PC-9 (cell line): ENCODE results near the gene USP44. TPM values are rescaled to one million over a fixed set of nuclear protein-coding genes. Genes with fewer than 3 reads are reported as not detected.

Experiments used
- Bru-seq: library from RNA; stranded (reverse); fragments of 400-500 nt; gene quantifications from one replicate; lab custom pipeline; 2021; lab: Mats Ljungman, UMichigan
- BruChase-seq, 2 experiments: library from RNA; stranded (reverse); fragments of 400-500 nt; gene quantifications; one replicate each; lab custom pipeline; 2021; lab: Mats Ljungman, UMichigan
- BruUV-seq: library from RNA; stranded (reverse); fragments of 400-500 nt; replicated peaks from 2 replicates; lab custom pipeline; 2021; lab: Mats Ljungman, UMichigan
- CTCF ChIA-PET: fragments of 300-600 bp; sonication (Branson Sonifier 250); formaldehyde crosslinking; loops from one replicate; lab custom pipeline; 2022; ENCODE audit warnings: antibody characterized with exemption; lab: Charles Lee
- POLR2A ChIA-PET: fragments of 300-600 bp; sonication (Branson Sonifier 250); formaldehyde crosslinking; loops from one replicate; lab custom pipeline; 2022; ENCODE audit warnings: antibody characterized with exemption; ENCODE audit not compliant: unreplicated experiment; lab: Charles Lee
- DNase-seq, 2 experiments: peaks; one replicate each; pipeline versions ENCODE4 v3.0.0 to v3.0.0-alpha.2; 2015 to 2022; ENCODE audit warnings: mixed read lengths in 1 of 2
- H2AFZ ChIP-seq: fragments of 200-600 bp; sonication (generic); 2 replicates; pipeline ENCODE4 v1.8.1; 2017; ENCODE audit warnings: antibody characterized with exemption
- H3F3A ChIP-seq: fragments of 200-600 bp; sonication (generic); 2 replicates; pipeline ENCODE4 v1.8.1; 2017; ENCODE audit warnings: antibody characterized with exemption, mild to moderate bottlenecking, low read depth; ENCODE audit not compliant: insufficient read depth
- H3K27ac ChIP-seq: fragments of 200-600 bp; sonication (generic); 2 replicates; pipeline ENCODE4 v1.6.1; 2016; ENCODE audit warnings: mixed run types
- H3K27me3 ChIP-seq: fragments of 200-600 bp; sonication (generic); 2 replicates; pipeline ENCODE4 v1.6.1; 2016; ENCODE audit warnings: low read depth, mixed run types; ENCODE audit not compliant: insufficient read depth
- H3K36me3 ChIP-seq: fragments of 200-600 bp; sonication (generic); 2 replicates; pipeline ENCODE4 v1.6.1; 2016; ENCODE audit warnings: low read depth, mixed run types
- H3K4me1 ChIP-seq: fragments of 200-600 bp; sonication (generic); replicated peaks from 2 replicates; pipeline ENCODE4 v1.6.1; 2016; ENCODE audit warnings: mixed run types; ENCODE audit not compliant: insufficient read depth
- H3K4me2 ChIP-seq: fragments of 200-600 bp; sonication (generic); 2 replicates; pipeline ENCODE4 v1.6.1; 2017; ENCODE audit warnings: mixed run types
- H3K4me3 ChIP-seq: fragments of 200-600 bp; sonication (generic); 2 replicates; pipeline ENCODE4 v1.6.1; 2016; ENCODE audit warnings: mixed run types
- H3K79me2 ChIP-seq: fragments of 200-600 bp; sonication (generic); 2 replicates; pipeline ENCODE4 v1.6.1; 2017; ENCODE audit warnings: low read depth, mixed run types
- H3K9me2 ChIP-seq: fragments of 200-600 bp; sonication (generic); 2 replicates; pipeline ENCODE4 v1.8.1; 2017; ENCODE audit warnings: mild to moderate bottlenecking; ENCODE audit not compliant: insufficient read depth
- H3K9me3 ChIP-seq: fragments of 200-600 bp; sonication (generic); 2 replicates; pipeline ENCODE4 v1.8.1; 2016; ENCODE audit warnings: low read depth; ENCODE audit not compliant: insufficient read depth
- H4K20me1 ChIP-seq: fragments of 200-600 bp; sonication (generic); 2 replicates; pipeline ENCODE4 v1.8.1; 2017; ENCODE audit not compliant: insufficient read depth
- CTCF ChIP-seq: fragments of 200-600 bp; sonication (generic); conservative IDR thresholded peaks from 2 replicates; pipeline ENCODE4 v1.6.1; 2017; ENCODE audit warnings: mixed run types, antibody characterized with exemption, mild to moderate bottlenecking, moderate library complexity
- EZH2 ChIP-seq: fragments of 200-600 bp; sonication (generic); IDR thresholded peaks from 2 replicates; pipeline ENCODE4 v1.8.0; 2017; ENCODE audit warnings: antibody characterized with exemption, low read depth
- intact Hi-C: fragments of 100-400 bp; cut with micrococcal nuclease; formaldehyde crosslinking; loops from one replicate; pipeline ENCODE4 v1.10.0; 2022; ENCODE audit not compliant: unreplicated experiment
- long read RNA-seq: library from polyadenylated mRNA; stranded (forward); transcript quantifications from one replicate; pipeline ENCODE4 v2.0.0, GENCODE V29; 2022
- total RNA-seq: library from RNA; stranded (reverse); gene quantifications from 2 replicates; pipeline ENCODE4 v1.2.3, GENCODE V29; 2021

Gene USP44
- total RNA-seq (1.0 and 1.3 TPM in 2 replicates), Bru-seq, nascent RNA (percentile 28 among the genes with signal in this experiment), BruChase-seq, experiment 1, labeled RNA remaining after a 2-hour chase (percentile 31 among the genes with signal in this experiment), BruChase-seq, experiment 2, labeled RNA remaining after a 6-hour chase (percentile 29 among the genes with signal in this experiment)
- long read RNA-seq, partial matches to known transcripts = 0 of 4 reads
- long read RNA-seq, other reads (novel, unspliced or antisense) = 2 of 4 reads

GRCh38 chr12:95551305-95551704, at the start of gene USP44:
Gene USP44 (minus strand): TSS chr12:95551476. CDS start chr12:95534256, 17,220 bp downstream.
- H3K4me3 ChIP-seq = no peak within 1 kb of the TSS
- no peaks in the 10 kb centered on the region for H3F3A ChIP-seq
- intact Hi-C loops = no loop called here
- TF ChIP-seq CTCF (no peak), EZH2 (no peak)
- DNase-seq = no peak
- ChIA-PET POLR2A (no interaction called here), CTCF (no interaction called here)
- no peaks in the 10 kb centered on the region for H4K20me1 ChIP-seq
- H3K9me3 ChIP-seq = peaks cover 4% of the 10 kb centered on the region; the same call in 1 of the 2 replicates
- H3K27ac ChIP-seq = no peak within 1 kb of the TSS
- no peak within 1 kb of the TSS for H2AFZ ChIP-seq
- no peaks in the 10 kb centered on the region for H3K79me2 ChIP-seq
- no peaks in the 10 kb centered on the region for H3K36me3 ChIP-seq
- H3K4me1 ChIP-seq = no peaks in the 10 kb centered on the region; the same call in none of the 2 replicates
- H3K27me3 ChIP-seq = no peaks in the 10 kb centered on the region
- no peaks in the 10 kb centered on the region for H3K9me2 ChIP-seq
- BruUV-seq = no TSS peak
- H3K4me2 ChIP-seq = no peak within 1 kb of the TSS

- DNase-seq = no peak
- H3K9me3 ChIP-seq = no peaks in the 10 kb centered on the region
- no peaks in the 10 kb centered on the region for H3K79me2 ChIP-seq
- no peaks in the 10 kb centered on the region for H3K9me2 ChIP-seq
- POLR2A ChIA-PET = no interaction called here
- no peak overlapping the region for H2AFZ ChIP-seq
- BruUV-seq = no TSS peak
- H3K4me3 ChIP-seq = no peak overlapping the region
- TF ChIP-seq EZH2 (no peak), CTCF (no peak)
- no peak overlapping the region for H3K4me2 ChIP-seq
- intact Hi-C loops = no loop called here
- peaks cover 26% of the 10 kb centered on the region for H3K4me1 ChIP-seq
- H3F3A ChIP-seq = peaks cover 8% of the 10 kb centered on the region; the same call in 1 of the 2 replicates
- no peak overlapping the region for H3K27ac ChIP-seq
- no peaks in the 10 kb centered on the region for H3K27me3 ChIP-seq
- H4K20me1 ChIP-seq = no peaks in the 10 kb centered on the region
- H3K36me3 ChIP-seq = no peaks in the 10 kb centered on the region
- CTCF ChIA-PET = no interaction called here
Measured at GRCh38 chr12:95600567-95600966, 49.3 kb upstream of the USP44 start.

- no peak overlapping the region for H2AFZ ChIP-seq
- no TSS peak for BruUV-seq
- H3K79me2 ChIP-seq = no peaks in the 10 kb centered on the region
- no peaks in the 10 kb centered on the region for H4K20me1 ChIP-seq
- no peak overlapping the region for H3K4me2 ChIP-seq
- no peak overlapping the region for H3K27ac ChIP-seq
- H3K9me2 ChIP-seq = no peaks in the 10 kb centered on the region
- no peaks in the 10 kb centered on the region for H3K9me3 ChIP-seq
- no peaks in the 10 kb centered on the region for H3K36me3 ChIP-seq
- POLR2A ChIA-PET = no interaction called here
- peaks cover 5% of the 10 kb centered on the region; the same call in 1 of the 2 replicates for H3F3A ChIP-seq
- TF ChIP-seq CTCF (no peak), EZH2 (no peak)
- H3K4me3 ChIP-seq = no peak overlapping the region
- intact Hi-C loops = no loop called here
- no peak for DNase-seq
- no peaks in the 10 kb centered on the region for H3K27me3 ChIP-seq
- peaks cover 20% of the 10 kb centered on the region for H3K4me1 ChIP-seq
- CTCF ChIA-PET = no interaction called here
Measured at GRCh38 chr12:95599880-95600279, 48.6 kb upstream of the USP44 start.
